ENCODE results near the gene CARMIL1. TPM values are rescaled to one million over a fixed set of nuclear protein-coding genes. Genes with fewer than 3 reads are reported as not detected.

Gene CARMIL1
- total RNA-seq, 1 donor from 2014 or later = 19.1 TPM

GRCh38 chr6:25637960-25638434, 358.8 kb downstream of the CARMIL1 start:
- Histone ChIP-seq H3K4me3 (ENCODE audit: insufficient read depth, low read depth, low read length) (no peak overlapping the region), H3K9ac (ENCODE audit: low read length) (no peak overlapping the region), H3K27me3 (ENCODE audit: insufficient read depth, low read length) (peaks cover 2% of the 10 kb centered on the region), H4K20me1 (ENCODE audit: insufficient read depth, low read length) (no peaks in the 10 kb centered on the region), H3K9me3 (ENCODE audit: insufficient read depth, low read depth, low read length) (no peaks in the 10 kb centered on the region), H3K4me2 (ENCODE audit: low read length) (no peak overlapping the region), H3K27ac (ENCODE audit: low read depth, low read length) (no peak overlapping the region), H3K4me1 (ENCODE audit: insufficient read depth, low read length) (no peaks in the 10 kb centered on the region), H2AFZ (ENCODE audit: low read depth, low read length) (no peak overlapping the region), H3K36me3 (ENCODE audit: insufficient read depth, low read length) (no peaks in the 10 kb centered on the region), H3K79me2 (ENCODE audit: insufficient read depth, low read length) (no peaks in the 10 kb centered on the region)
- Mint-ChIP-seq H3K4me1 (ENCODE audit: low read depth, unreplicated experiment) (no peaks in the 10 kb centered on the region), H3K36me3 (ENCODE audit: low read depth, unreplicated experiment) (no peaks in the 10 kb centered on the region), H3K4me3 (ENCODE audit: unreplicated experiment) (no peak overlapping the region), H3K27ac (ENCODE audit: unreplicated experiment) (no peak overlapping the region), H3K27me3 (ENCODE audit: low read depth, unreplicated experiment) (peaks cover 1% of the 10 kb centered on the region), H3K9me3 (ENCODE audit: unreplicated experiment) (peaks cover 2% of the 10 kb centered on the region)
- DNase-seq (ENCODE audit: low read depth) (no peak), FAIRE-seq (no peak)
- TF ChIP-seq EZH2 (IDR thresholded peaks at IDR 0.05; ENCODE audit: insufficient read depth, low read length) (no peak), CTCF (IDR thresholded peaks at IDR 0.05; ENCODE audit: insufficient read depth, low read depth, low read length) (no peak)

GRCh38 chr6:25639653-25640052, 360.5 kb downstream of the CARMIL1 start:
- no peak overlapping the region for H2AFZ ChIP-seq (ENCODE audit: low read depth, low read length)
- H3K4me3 Mint-ChIP-seq (ENCODE audit: unreplicated experiment) = no peak overlapping the region
- no peak overlapping the region for H3K9ac ChIP-seq (ENCODE audit: low read length)
- peaks cover 2% of the 10 kb centered on the region for H3K27me3 ChIP-seq (ENCODE audit: insufficient read depth, low read length)
- H3K9me3 ChIP-seq (ENCODE audit: insufficient read depth, low read depth, low read length) = no peaks in the 10 kb centered on the region
- no peaks in the 10 kb centered on the region for H3K36me3 ChIP-seq (ENCODE audit: insufficient read depth, low read length)
- H3K36me3 Mint-ChIP-seq (ENCODE audit: low read depth, unreplicated experiment) = no peaks in the 10 kb centered on the region
- H3K4me3 ChIP-seq (ENCODE audit: insufficient read depth, low read depth, low read length) = no peak overlapping the region
- H3K79me2 ChIP-seq (ENCODE audit: insufficient read depth, low read length) = no peaks in the 10 kb centered on the region
- H4K20me1 ChIP-seq (ENCODE audit: insufficient read depth, low read length) = no peaks in the 10 kb centered on the region
- H3K4me1 Mint-ChIP-seq (ENCODE audit: low read depth, unreplicated experiment) = no peaks in the 10 kb centered on the region
- H3K27me3 Mint-ChIP-seq (ENCODE audit: low read depth, unreplicated experiment) = peaks cover 9% of the 10 kb centered on the region
- FAIRE-seq (no peak), DNase-seq (ENCODE audit: low read depth) (no peak)
- TF ChIP-seq CTCF (IDR thresholded peaks at IDR 0.05; ENCODE audit: insufficient read depth, low read depth, low read length) (no peak), EZH2 (IDR thresholded peaks at IDR 0.05; ENCODE audit: insufficient read depth, low read length) (no peak)
- H3K27ac ChIP-seq (ENCODE audit: low read depth, low read length) = no peak overlapping the region
- H3K4me1 ChIP-seq (ENCODE audit: insufficient read depth, low read length) = no peaks in the 10 kb centered on the region
- no peaks in the 10 kb centered on the region for H3K9me3 Mint-ChIP-seq (ENCODE audit: unreplicated experiment)
- H3K27ac Mint-ChIP-seq (ENCODE audit: unreplicated experiment) = no peak overlapping the region
- H3K4me2 ChIP-seq (ENCODE audit: low read length) = no peak overlapping the region

GRCh38 chr6:25640446-25640845, 361.3 kb downstream of the CARMIL1 start:
- Histone ChIP-seq H3K79me2 (ENCODE audit: insufficient read depth, low read length) (no peaks in the 10 kb centered on the region), H3K9ac (ENCODE audit: low read length) (no peak overlapping the region), H3K4me2 (ENCODE audit: low read length) (no peak overlapping the region), H3K9me3 (ENCODE audit: insufficient read depth, low read depth, low read length) (no peaks in the 10 kb centered on the region), H3K4me1 (ENCODE audit: insufficient read depth, low read length) (no peaks in the 10 kb centered on the region), H3K4me3 (ENCODE audit: insufficient read depth, low read depth, low read length) (no peak overlapping the region), H2AFZ (ENCODE audit: low read depth, low read length) (no peak overlapping the region), H3K36me3 (ENCODE audit: insufficient read depth, low read length) (no peaks in the 10 kb centered on the region), H3K27ac (ENCODE audit: low read depth, low read length) (no peak overlapping the region), H3K27me3 (ENCODE audit: insufficient read depth, low read length) (no peaks in the 10 kb centered on the region), H4K20me1 (ENCODE audit: insufficient read depth, low read length) (no peaks in the 10 kb centered on the region)
- H3K36me3 Mint-ChIP-seq (ENCODE audit: low read depth, unreplicated experiment) = no peaks in the 10 kb centered on the region
- no peak for TF ChIP-seq CTCF (IDR thresholded peaks at IDR 0.05; ENCODE audit: insufficient read depth, low read depth, low read length)
- TF ChIP-seq EZH2 (IDR thresholded peaks at IDR 0.05; ENCODE audit: insufficient read depth, low read length) = no peak
- H3K4me1 Mint-ChIP-seq (ENCODE audit: low read depth, unreplicated experiment) = no peaks in the 10 kb centered on the region
- no peaks in the 10 kb centered on the region for H3K9me3 Mint-ChIP-seq (ENCODE audit: unreplicated experiment)
- peaks cover 9% of the 10 kb centered on the region for H3K27me3 Mint-ChIP-seq (ENCODE audit: low read depth, unreplicated experiment)
- no peak overlapping the region for H3K4me3 Mint-ChIP-seq (ENCODE audit: unreplicated experiment)
- FAIRE-seq = no peak
- H3K27ac Mint-ChIP-seq (ENCODE audit: unreplicated experiment) = no peak overlapping the region
- no peak for DNase-seq (ENCODE audit: low read depth)

All from astrocyte (in vitro differentiated cells and primary cell).